ENCODE data around the gene CCDC110.

CCDC110 gene

DNA sequence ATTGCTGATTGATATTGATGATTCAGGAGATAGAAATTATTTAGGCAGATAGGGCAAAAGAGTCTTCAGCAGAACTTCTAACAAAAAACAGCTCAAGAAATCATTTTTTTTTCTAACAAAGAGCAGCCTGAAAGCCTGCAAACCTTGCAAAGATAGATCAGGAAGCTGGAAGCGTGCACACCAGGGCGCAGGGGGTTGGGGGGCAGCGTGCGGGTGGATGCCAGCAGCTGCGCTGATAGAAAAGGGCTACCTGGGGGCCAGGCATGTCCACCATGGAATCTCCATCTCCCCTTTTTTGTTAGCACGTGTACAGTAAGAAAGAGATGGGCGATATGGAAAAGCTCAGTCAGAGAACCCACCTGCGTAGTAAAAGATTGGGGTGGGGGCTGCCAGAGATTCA lies 1.7 kb upstream of the CCDC110 start:
- DNase-seq (ENCODE audit: low spot score), result no peak

DNA sequence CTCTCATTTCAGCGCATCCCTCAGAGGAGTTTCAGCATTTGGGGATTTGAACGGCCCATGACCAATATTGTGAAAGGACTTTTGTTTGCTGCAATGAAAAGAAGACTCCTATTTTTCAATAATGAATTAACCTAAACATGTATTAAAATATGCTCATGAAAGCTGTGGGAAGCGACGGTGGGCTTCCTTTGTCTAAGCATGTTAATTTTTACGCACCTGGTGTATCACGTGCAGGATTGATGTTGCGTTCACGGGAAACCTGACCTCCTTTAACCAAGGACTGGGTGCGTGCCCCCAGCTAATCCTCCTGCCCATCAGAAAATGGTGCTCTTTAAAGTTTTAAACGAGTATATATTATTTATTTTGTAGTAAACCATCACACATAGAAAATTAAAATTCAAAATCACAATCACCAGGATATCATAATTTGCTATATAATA lies 590 bp upstream of the CCDC110 start:
- no peak for DNase-seq (ENCODE audit: low spot score)

DNA sequence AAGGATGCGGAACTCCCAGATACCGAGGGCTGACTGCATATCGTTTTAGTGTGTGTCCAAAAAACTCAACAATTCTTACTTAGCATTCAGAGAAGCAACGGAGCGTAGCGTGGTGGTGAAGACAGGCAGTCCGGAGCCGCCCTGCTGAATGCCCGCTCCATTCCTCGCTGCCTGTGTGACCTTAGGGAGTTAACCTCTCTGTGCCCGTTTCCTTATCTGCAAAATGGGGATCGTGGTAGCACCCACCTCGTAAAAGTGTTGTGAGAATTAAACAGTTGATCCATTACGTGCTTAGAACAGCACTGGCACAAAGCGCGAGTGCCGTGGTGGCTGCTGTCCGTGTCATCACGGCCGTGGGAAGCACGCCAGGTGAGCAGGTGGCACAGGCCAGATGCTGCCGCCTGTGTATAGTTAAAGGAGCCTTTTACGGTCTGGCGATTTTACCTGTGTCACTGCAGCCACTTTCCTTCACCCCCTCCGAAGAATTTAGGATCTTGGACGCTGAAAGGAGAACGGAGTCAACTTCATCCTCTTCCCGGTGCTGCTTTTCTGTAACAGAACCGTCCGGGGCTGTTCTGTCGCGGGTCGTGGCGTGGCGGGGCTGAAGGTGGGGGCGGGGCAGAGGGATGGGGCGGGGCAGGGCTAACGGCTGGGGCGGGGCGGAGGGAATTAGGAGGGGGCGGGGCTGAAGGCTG lies 885 bp downstream of the CCDC110 start:
- DNase-seq (ENCODE audit: low spot score), result peak; percentile 36

DNA sequence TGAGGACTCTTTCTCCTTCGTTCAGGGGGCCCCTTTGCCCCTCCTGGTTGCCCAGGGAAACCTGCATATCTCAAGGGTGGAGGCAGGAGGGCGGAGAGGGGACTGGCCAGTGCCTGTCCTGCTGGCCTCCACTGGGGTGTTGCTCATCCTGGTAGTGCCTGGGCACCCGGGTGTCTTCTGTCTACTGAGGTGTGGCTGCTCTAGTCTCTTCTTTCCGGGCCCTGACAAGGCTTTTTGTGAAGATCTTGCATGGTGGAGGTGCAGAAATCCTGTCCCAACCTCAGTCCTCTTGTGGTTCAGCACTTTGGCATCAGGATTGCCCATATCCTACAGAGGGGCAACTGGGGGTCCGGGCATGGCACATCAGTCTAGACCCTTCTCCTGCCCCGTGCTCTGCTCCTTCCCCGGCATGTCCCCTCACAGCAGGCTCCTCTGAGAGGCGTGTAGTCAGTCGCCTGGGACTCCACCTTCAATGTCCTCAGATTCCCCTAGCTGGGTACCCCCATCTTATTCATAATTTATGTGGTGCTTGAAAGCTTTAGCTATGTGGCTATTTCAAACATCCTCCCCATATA lies 1.9 kb downstream of the CCDC110 start:
- no peak for DNase-seq (ENCODE audit: low spot score)

DNA sequence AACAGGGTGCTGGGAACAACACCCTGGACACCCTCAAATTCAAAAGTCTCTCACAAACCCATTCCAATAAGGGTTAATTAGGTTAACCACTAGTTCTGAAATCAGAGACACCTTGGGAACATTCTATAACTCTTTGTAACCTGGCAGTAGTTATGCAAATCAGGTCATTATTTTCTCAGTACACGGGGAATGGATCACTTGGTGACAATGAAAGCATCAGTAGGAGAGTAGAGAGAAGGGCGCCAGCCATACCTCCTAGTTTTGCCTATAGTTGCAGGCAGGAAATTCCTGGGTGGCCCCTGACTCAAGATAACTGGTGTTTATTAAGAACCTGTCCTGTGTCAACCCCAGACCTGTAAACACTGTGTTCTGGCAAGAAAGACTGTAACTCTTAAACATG lies 2.5 kb downstream of the CCDC110 start:
- DNase-seq (ENCODE audit: low spot score), result no peak

DNA sequence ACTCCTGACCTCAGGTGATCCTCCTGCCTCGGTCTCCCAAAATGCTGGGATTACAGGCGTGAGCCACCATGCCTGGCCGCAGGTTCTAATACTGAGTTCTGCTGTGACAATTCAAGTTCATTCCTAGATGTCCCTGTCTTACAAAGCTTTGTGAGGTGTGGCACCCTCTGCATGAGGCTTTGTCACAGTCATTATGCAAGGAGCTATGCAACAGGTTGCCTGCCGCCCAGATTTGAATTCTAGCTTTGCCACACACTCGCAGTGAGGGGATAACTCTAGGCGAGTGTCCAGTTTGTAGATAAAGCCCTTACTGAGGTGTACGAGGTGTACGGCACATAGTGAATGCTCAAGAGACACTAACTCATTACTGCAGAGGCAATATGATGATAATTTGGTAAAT lies 3.5 kb downstream of the CCDC110 start:
- DNase-seq (ENCODE audit: low spot score), result no peak

DNA sequence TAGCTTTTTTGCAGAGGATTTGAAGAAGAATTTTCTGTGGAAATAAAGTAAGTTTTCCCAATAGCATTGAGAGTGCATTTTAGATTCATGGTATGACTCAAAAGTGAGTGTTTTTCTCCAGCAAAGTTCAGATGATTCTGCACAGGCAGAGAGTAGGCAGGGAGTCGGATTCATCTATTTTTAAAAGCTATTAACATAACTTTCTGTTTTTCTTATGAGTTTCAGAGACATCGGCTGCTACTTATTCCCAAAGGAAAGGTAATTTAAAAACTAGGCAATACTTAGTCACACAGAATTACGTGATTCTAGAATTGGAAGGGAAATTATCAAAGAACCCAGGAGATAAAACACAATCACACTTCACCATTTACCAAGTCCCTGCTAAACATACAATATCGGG lies 4.4 kb downstream of the CCDC110 start:
- no peak for DNase-seq (ENCODE audit: low spot score)

DNA sequence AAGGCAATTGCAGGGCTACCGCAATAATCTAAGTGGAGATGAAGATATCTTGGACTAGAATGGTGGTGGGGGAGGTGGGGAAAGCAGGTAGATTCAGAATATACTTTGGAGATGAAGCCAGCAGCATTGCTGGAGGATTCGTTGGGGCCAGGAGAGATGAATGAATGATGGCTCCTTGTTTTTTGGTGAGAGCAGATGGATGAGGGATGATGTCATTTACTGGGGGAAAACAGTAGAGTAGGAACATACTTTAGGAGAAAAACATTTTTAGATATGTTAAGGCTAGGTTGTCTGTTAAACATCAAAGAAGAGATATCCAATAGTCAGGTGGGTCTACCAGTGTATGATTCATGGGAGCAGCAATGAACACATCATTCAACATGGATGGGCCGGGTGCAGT lies 5.8 kb downstream of the CCDC110 start:
- DNase-seq (ENCODE audit: low spot score), result no peak

DNA sequence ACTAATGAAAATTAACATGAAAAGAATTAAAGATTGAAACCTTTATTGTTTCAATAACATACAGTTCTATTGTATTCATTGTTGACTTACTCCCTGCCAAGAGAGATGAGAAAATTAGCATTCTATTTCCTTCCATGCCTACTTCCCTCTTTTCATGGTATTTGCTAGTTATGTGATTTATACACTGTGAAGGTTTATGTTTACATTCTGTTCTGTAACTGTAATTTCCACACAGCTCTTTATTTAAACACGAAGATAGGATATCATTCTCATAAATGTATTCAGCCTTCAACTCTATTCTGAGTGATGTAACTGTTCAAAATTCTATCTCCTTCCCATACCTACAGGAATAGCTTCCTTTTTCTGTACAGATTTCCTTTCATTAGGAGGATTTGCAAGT lies 6.6 kb downstream of the CCDC110 start:
- DNase-seq (ENCODE audit: low spot score), result no peak

DNA sequence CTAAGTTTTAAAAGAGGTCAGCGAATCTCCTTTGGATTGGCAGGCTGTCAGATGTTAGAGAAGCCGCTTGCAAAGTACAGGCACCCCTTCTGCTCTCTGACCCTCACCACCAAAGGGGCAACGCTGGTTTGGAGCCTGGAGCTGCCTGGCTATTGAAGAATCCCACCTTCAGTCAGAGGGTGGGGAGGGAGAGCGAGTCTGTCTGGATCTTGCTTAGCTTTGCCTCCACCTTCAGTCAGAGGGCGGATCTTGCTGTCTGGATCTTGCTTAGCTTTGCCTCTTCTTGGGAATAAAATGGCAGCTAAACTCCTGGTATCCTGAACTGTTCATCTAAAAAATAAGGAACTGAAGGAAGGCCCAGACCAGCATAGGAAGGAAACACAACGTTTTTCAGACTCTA lies 7.3 kb downstream of the CCDC110 start:
- no peak for DNase-seq (ENCODE audit: low spot score)

DNA sequence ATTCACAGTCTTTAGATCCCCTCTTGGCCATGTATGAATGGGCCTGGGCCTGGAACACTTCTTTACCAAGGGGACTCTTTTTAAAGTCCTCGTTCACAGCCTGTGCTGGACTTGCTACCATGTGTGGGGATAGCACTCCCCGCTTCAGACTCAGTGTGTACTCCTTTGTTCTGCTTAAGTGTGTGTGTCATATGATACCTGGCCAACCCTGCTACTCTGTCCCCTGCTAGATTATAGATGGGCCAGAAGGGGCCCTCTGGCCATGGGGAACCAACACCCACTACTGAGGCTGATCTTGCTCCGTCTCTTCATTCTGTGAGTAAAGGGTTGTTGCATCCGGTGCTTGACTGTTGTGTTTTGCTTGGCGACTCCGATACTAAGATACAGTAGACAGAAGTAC lies 8.0 kb downstream of the CCDC110 start:
- DNase-seq (ENCODE audit: low spot score), result no peak

DNA sequence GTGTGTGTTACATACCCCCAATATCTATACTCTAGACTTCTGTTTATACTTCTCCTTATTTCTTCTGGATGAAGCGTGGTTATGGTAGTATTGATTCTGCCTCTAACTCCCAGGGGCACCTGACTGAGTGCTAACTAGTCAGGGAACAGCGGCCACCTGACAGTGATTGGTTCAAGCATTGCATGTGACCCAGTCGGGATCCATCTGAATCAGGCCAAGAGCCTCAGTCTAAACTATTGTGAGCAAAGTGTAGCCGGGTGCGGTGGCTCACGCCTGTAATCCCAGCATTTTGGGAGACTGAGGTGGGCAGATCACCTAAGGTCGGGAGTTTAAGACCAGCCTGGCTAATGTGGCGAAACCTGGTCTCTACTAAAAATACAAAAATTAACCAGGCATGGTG lies 10.0 kb downstream of the CCDC110 start:
- no peak for DNase-seq (ENCODE audit: low spot score)

DNA sequence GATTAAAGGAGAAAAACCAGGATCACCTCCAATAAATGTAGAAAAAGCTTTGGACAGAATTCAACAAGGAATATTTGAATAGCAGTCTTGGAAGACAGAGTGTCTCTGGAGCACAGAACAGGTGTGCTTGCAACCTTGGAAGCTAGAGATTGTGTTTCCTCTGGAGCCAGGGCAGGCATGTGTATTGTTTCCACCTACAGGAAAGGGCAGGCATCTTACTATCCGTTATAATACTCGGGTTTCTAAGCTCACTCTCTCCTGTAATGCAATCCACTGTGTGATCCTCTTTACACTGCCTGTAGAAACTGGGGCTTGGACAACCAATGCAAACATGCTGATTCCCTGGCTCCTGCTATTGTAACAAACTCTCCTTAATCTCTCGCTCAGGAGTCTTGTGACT lies 14.4 kb downstream of the CCDC110 start:
- DNase-seq (ENCODE audit: low spot score), result no peak

DNA sequence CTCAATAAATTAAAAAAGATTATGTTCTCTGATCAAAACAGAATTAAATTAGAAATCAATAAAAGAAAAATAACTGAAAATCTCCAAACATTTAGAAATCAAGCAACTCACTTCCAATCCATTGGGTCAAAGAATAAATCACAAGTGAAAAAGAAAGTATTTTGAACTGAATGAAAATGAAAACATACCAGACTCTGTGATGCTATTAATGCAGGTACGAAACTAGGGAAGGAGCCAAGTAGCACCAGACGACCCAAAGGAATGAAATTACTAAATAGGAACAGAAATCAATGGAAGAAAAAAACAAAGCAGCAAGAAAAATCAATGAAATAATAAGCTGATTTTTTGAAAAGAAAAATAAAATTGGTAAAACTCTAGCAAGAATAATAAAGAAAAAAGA lies 15.4 kb downstream of the CCDC110 start:
- no peak for DNase-seq (ENCODE audit: low spot score)

DNA sequence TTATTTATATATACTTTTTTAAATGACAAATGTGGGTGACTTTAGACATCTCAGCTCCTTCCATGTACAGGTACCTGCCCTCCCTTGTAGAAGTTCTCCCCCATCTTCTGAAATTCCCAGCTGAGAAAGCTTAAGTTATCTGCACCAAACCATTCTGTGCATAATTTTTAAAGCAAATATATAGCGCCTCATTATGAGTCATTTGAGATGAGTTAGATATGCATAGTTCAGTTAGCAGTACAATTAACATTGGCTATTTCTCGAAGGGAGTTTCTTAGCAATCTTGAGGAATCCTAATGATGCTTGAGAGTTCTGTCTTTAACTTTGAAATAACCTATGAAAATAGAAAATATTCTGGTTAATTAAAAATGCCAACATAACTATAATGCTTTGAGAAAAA lies 26.3 kb downstream of the CCDC110 start:
- DNase-seq (ENCODE audit: low spot score), result no peak

DNA sequence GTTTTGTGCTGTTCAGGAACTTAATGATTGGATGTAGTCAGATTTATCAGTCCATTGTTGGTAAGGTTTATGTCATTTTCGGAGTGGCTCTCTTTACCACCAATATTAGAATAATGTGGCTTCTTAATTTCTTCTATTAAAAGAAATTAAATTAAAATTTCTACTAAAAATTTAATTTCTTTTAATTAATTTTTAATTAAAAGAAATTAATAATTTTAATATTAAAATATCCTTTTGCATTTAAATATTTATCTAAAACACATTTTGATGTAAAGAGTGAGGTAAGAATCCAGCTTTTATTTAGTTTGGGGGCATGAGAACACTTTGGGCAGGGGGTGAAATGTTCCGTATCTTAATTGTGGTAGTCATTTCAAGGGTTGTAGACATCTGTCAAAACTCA lies 30.1 kb downstream of the CCDC110 start:
- DNase-seq (ENCODE audit: low spot score), result no peak

DNA sequence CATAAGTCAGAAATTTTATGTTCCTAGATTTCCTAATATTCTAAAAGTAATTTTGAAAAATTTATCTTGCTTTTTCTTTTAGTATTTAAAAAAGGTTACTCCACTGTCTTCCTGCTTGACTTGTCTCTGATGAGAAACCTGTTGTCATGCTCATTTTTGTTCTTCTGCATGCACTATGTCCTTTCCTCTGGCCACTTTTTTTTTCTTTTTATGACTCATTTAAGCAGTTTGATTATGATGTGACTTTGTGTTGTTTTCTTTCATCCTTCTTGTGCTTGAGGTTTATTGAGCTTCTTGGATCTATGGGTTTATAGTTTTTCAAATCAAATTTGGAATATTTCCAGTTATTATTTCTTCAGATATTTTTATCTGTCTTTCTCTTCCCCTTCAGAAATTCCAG lies 33.7 kb downstream of the CCDC110 start:
- no peak for DNase-seq (ENCODE audit: low spot score)

DNA sequence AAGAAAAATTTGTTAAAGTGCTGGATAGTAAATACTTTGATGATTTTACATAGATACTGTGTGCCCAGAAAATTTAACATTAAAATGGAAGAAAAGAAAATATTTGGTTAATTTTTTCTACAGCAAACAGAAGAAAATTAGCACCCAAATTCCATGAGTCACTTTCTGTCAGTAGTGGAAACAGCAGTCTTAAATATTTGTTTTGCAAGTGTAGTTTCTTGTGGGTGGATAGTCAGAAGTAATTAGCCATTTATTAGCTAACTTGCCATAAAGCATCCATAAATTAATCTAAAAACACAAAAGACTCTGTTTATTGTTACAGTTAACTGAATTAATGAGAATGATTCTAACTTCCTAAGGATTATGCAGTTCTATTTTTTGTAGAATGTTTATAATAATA lies 36.1 kb downstream of the CCDC110 start:
- no peak for DNase-seq (ENCODE audit: low spot score)

DNA sequence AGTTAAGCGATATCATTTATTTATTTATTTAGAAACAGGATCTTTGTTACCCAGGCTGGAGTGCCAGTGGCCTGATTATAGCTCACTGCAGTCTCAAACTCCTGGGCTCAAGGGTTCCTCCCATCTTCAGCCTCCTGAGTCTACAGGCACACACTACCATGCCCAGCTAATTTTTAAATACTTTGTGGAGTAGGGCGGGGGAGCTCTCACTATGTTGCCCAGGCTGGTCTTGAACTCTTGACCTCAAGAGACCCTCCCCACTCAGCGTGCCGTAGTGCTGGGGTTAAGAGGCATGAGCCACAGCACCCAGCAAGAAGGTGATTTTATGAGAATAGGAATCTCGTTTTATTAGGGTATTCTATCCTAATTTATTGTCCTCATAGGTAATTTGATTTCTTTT lies 41.9 kb downstream of the CCDC110 start:
- no peak for DNase-seq (ENCODE audit: low spot score)

DNA sequence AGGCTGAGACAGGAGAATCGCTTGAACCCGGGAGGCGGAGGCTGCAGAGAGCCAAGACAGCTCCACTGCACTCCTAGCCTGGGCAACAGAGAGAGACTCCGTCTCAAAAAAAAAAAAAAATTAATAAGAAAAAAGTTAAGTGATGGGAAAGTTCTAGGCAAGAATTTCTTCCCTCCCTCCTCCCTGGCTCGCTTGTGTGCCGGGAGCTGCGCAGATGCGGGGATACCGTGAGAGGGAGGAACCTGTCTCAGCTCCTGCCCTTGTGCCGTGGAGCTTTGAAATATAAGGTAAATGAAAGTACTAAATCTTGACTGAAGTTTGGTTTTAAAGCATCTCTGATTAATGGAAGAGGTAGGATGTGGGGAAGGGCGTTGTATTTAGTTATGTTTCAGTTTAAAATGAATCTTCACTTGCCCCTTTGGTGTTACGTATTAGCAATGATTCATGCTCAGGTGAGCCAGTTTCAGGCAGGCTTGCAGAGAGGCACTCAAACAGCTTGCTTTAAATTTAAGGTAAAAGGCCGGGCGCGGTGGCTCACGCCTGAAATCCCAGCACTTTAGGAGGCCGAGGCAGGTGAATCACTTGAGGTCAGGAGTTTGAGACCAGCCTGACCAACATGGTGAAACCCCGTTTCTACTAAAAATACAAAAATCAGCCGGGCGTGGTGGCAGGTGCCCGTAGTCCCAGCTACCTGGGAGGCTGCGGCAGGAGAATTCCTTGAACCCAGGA lies 44.4 kb downstream of the CCDC110 start:
- DNase-seq (ENCODE audit: low spot score), result no peak

DNA sequence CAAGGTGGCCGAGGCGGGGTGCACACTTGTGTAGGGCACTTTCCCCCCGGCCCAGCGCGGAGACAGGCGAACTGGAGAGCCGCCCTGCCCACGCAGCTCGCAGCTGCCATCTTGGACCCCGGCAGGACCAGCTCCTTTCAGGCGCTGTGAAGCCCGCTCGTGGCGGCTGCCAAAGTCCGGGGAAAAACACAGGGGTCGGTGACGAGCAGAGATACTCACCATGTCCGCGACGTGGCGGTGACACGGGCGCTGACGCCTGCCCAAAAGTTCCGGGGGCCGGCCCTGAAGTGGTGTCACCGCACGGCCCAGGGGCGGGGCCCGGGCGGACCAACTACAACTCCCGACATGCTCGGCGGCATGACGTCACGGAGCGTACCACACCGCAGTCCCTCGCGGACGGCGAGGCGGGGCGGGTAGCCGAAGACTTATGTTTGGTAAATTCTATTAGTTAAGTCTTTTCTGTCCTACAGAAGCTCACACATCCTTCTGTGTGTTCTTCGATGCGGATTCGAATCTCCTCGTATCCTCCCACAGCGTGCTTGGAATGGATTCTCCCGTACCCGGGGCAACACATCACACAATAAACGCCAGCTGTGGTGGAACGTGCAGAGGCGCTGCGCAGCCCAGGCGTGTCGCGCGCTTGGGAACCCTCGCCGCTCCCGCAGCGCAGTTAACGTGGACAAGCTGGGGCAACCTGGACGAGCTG lies 45.7 kb downstream of the CCDC110 start, which contains the start of gene UFSP2:
Gene UFSP2 (minus strand): TSS at position 318 of the 706 bp plus-strand sequence. CDS start 96 bp downstream, at position 222.
- DNase-seq (ENCODE audit: low spot score), result peak; percentile 87

DNA sequence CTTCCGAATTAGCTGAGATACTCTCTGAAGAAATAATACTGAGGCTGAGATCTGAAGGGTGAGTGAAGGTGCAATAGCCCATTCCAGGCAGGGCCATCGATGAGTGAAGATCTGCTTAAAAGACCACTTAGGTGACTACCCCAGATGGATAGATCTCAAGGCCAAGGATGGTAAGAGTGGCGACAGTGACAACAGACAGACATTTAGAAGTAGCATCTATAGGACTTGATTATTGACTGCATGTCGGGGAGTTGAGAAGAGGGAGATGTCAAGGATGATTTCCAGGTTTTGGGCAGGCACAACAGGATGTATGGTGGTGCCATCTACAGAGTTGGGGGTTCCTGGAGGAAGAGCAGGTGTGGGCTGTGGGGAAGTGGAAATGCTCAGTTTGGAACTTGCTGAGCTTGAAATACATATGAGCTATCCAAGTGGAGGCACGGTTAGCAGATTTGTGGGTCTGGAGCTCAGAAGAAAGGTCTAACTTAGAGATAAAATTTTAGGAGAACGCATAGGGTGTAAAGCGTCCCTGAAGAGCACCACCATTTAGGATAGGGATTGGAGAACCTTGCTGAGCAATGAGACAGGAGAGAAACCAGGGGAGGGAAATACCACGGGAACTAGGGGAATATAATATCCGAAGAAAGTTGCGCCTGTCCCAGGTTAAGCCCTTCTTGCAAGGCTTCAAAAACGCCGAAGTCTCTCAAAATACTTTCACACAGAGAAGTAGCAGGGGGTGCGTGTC lies 46.5 kb downstream of the CCDC110 start:
- DNase-seq (ENCODE audit: low spot score), result peak; percentile 4

All from SK-N-DZ (cell line).